Nephron progenitor cell (in vitro differentiated cells): ENCODE results near the gene NUFIP1.
"Not testable (repeated sequence)": the region's sequence is repeated elsewhere in the genome, so short reads cannot be mapped to it uniquely, and the experiment has no call there.

Experiments
- DNase-seq: peaks from one replicate; pipeline ENCODE4 v3.0.0; 2021
- H3K27ac Mint-ChIP-seq: 2 replicates; pipeline ENCODE4 v1.8.0; 2021; ENCODE audit warnings: mild to moderate bottlenecking, moderate library complexity, mixed read lengths
- H3K27me3 Mint-ChIP-seq: 2 replicates; pipeline ENCODE4 v1.8.0; 2021; ENCODE audit warnings: mild to moderate bottlenecking, low read depth, mixed read lengths; ENCODE audit not compliant: poor library complexity
- H3K36me3 Mint-ChIP-seq: 2 replicates; pipeline ENCODE4 v1.8.0; 2021; ENCODE audit warnings: low read depth, mixed read lengths
- H3K4me1 Mint-ChIP-seq: 2 replicates; pipeline ENCODE4 v1.8.0; 2021; ENCODE audit warnings: mixed read lengths
- H3K4me3 Mint-ChIP-seq: 2 replicates; pipeline ENCODE4 v1.8.0; 2021; ENCODE audit warnings: mild to moderate bottlenecking, moderate library complexity, mixed read lengths
- H3K9me3 Mint-ChIP-seq: 2 replicates; pipeline ENCODE4 v1.8.0; 2021; ENCODE audit warnings: mild to moderate bottlenecking, moderate library complexity, mixed read lengths
- TF ChIP-seq, protein P1 (sequence below): fragments of 200-600 bp; sonication (generic); IDR thresholded peaks from 2 replicates; pipeline ENCODE4 v1.5.0; 2021; ENCODE audit warnings: antibody characterized with exemption

NUFIP1 gene

GRCh38 chr13:44961997-44962396 lies 27.3 kb downstream of the NUFIP1 start:
- no peak for DNase-seq

DNA sequence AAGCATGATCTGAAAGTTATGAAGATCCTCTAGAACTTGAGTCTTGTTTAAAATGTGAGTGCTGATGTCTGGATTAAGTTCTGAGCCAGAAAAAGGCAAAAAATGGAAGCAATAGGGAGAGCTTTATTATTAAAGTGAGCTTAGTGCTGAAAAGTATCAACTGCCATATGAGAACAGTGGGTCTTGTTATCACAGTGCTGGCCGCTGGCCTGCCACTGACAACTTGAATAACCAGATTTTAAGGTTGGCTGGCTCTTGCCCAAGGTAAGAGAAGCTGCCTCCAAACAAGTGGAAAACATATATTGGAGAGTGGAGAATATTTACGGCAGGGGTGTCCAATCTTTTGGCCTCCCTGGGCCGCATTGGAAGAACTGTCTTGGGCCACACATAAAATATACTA lies 33.9 kb downstream of the NUFIP1 start:
- H3K4me1 Mint-ChIP-seq: no peaks in the 10 kb centered on the region
- H3K9me3 Mint-ChIP-seq: no peaks in the 10 kb centered on the region
- no peaks in the 10 kb centered on the region for H3K27me3 Mint-ChIP-seq
- DNase-seq: no peak
- H3K36me3 Mint-ChIP-seq: peaks cover 39% of the 10 kb centered on the region
- no peak overlapping the region for H3K4me3 Mint-ChIP-seq
- TF ChIP-seq, protein P1, sequence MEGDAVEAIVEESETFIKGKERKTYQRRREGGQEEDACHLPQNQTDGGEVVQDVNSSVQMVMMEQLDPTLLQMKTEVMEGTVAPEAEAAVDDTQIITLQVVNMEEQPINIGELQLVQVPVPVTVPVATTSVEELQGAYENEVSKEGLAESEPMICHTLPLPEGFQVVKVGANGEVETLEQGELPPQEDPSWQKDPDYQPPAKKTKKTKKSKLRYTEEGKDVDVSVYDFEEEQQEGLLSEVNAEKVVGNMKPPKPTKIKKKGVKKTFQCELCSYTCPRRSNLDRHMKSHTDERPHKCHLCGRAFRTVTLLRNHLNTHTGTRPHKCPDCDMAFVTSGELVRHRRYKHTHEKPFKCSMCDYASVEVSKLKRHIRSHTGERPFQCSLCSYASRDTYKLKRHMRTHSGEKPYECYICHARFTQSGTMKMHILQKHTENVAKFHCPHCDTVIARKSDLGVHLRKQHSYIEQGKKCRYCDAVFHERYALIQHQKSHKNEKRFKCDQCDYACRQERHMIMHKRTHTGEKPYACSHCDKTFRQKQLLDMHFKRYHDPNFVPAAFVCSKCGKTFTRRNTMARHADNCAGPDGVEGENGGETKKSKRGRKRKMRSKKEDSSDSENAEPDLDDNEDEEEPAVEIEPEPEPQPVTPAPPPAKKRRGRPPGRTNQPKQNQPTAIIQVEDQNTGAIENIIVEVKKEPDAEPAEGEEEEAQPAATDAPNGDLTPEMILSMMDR: no peak
- peak overlapping the region; percentile 74 for H3K27ac Mint-ChIP-seq

More at GRCh38 chr13:44961997-44962396, 27.3 kb downstream of the NUFIP1 start:
- peaks cover 82% of the 10 kb centered on the region for H3K36me3 Mint-ChIP-seq
- H3K27me3 Mint-ChIP-seq: no peaks in the 10 kb centered on the region
- no peaks in the 10 kb centered on the region for H3K4me1 Mint-ChIP-seq
- H3K27ac Mint-ChIP-seq: no peak overlapping the region
- H3K9me3 Mint-ChIP-seq: peaks cover 49% of the 10 kb centered on the region
- H3K4me3 Mint-ChIP-seq: no peak overlapping the region
- TF ChIP-seq, protein P1: no peak

GRCh38 chr13:44954224-44954623 lies 35.0 kb downstream of the NUFIP1 start:
- Mint-ChIP-seq H3K4me1 (no peaks in the 10 kb centered on the region), H3K4me3 (no peak overlapping the region)
- TF ChIP-seq, protein P1: no peak

GRCh38 chr13:44952671-44953070 lies 36.6 kb downstream of the NUFIP1 start:
- Mint-ChIP-seq H3K36me3 (peaks cover 41% of the 10 kb centered on the region), H3K4me1 (no peaks in the 10 kb centered on the region), H3K9me3 (no peaks in the 10 kb centered on the region), H3K27ac (no peak overlapping the region), H3K27me3 (no peaks in the 10 kb centered on the region), H3K4me3 (no peak overlapping the region)
- no peak for DNase-seq
- TF ChIP-seq, protein P1: no peak

More at GRCh38 chr13:44954224-44954623, 35.0 kb downstream of the NUFIP1 start:
- H3K9me3 Mint-ChIP-seq: no peaks in the 10 kb centered on the region
- no peak for DNase-seq
- no peaks in the 10 kb centered on the region for H3K27me3 Mint-ChIP-seq
- H3K36me3 Mint-ChIP-seq: peaks cover 39% of the 10 kb centered on the region
- H3K27ac Mint-ChIP-seq: no peak overlapping the region

GRCh38 chr13:44951184-44951583 lies 38.1 kb downstream of the NUFIP1 start:
- TF ChIP-seq, protein P1: no peak
- H3K27me3 Mint-ChIP-seq: no peaks in the 10 kb centered on the region
- H3K4me3 Mint-ChIP-seq: no peak overlapping the region
- no peaks in the 10 kb centered on the region for H3K4me1 Mint-ChIP-seq
- no peak for DNase-seq
- H3K9me3 Mint-ChIP-seq: no peaks in the 10 kb centered on the region
- no peak overlapping the region for H3K27ac Mint-ChIP-seq
- H3K36me3 Mint-ChIP-seq: peaks cover 45% of the 10 kb centered on the region

DNA sequence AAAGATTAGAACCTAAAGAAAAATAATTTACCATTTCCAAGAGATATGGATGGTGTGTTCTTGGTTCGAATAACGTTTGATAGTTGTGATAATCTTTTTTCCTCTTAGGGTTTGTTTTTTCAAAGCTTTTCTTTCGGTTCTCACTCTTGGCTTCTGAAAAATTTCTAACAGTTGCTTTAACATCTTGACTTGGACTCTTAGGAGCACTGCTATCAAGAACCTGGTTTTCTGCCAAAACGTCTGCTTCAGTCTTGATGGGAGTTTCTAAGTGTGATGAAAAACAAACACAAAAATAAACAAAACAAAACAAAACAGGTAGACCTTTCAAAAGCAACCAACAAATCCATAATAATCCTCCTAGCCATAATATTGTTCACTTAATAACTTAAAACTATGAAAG lies 45.9 kb downstream of the NUFIP1 start:
- not testable (repeated sequence) for H3K4me3 Mint-ChIP-seq, H3K9me3 Mint-ChIP-seq, H3K27me3 Mint-ChIP-seq, DNase-seq, H3K4me1 Mint-ChIP-seq, H3K27ac Mint-ChIP-seq
- peaks cover 48% of the 10 kb centered on the region for H3K36me3 Mint-ChIP-seq
